ENCODE data around the gene SREK1.
"Not testable (repeated sequence)": the region's sequence is repeated elsewhere in the genome, so short reads cannot be mapped to it uniquely, and the experiment has no call there.

SREK1 gene

DNA sequence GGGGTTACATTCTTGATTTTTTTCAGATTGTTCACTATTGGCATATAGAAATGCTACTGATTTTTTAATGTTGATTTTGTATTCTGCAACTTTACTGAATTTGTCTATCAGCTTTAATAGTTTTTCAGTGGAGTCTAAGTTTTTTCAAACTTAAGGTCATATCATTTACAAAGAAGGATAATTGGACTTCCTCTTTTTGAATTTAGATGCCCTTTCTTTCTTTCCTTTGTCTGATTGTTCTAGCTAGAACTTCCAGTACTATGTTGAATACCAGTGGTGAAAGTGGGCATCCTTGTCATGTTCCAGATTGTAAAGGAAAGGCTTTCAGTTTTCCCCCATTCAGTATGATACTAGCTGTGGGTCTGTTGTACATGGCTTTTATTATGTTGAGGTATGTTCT is 49.3 kb downstream of the SREK1 start:
- Histone ChIP-seq H3K27me3 (replicated peaks; ENCODE audit: control insufficient read depth, insufficient read depth, low read length) (no peaks in the 10 kb centered on the region), H3K4me3 (ENCODE audit: low read length) (no peak overlapping the region), H3K9me3 (ENCODE audit: control insufficient read depth, low read length) (no peaks in the 10 kb centered on the region), H3K9ac (ENCODE audit: low read length) (no peak overlapping the region), H3K4me1 (ENCODE audit: control insufficient read depth, insufficient read depth, low read length) (no peaks in the 10 kb centered on the region), H3K36me3 (ENCODE audit: control insufficient read depth, insufficient read depth, low read length, severe bottlenecking) (no peaks in the 10 kb centered on the region)
- no peak for DNase-seq (ENCODE audit: low read depth)

DNA sequence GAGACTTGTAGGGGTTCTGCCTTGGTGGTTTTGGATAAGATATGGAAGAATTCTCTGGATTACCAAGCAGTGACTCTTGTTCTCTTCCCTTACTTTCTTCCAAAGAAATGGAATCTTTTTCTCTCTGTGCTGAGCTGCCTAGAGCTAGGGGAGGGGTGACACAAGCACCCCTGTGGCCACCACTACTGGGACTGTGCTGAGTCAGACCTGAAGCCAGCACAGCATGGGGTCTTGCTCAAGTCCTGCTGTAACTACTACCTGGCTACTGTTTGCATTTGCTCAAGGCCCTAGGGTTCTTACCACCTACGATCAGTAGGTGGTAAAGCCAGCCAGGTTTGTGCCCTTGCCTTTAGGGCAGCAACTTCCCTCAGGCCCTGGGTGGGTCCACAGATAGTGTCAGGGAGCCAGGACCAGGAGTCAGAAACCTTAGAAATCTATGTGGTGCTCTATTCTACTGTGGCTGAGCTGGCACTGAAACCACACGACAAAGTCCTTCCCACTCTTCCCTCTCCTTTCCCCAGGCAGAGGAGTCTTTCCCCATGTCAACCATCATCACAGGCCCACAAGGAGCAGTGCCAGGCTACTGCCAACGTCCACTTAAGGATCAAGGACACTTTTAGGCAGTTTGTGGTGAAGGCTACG is 53.8 kb downstream of the SREK1 start:
- DNase-seq (ENCODE audit: low read depth), result no peak
- H3K36me3 ChIP-seq (ENCODE audit: control insufficient read depth, insufficient read depth, low read length, severe bottlenecking), result no peaks in the 10 kb centered on the region
- H3K27me3 ChIP-seq (replicated peaks; ENCODE audit: control insufficient read depth, insufficient read depth, low read length), result no peaks in the 10 kb centered on the region
- H3K9me3 ChIP-seq (ENCODE audit: control insufficient read depth, low read length), result peaks cover 7% of the 10 kb centered on the region
- H3K4me3 ChIP-seq (ENCODE audit: low read length), result no peak overlapping the region
- no peaks in the 10 kb centered on the region for H3K4me1 ChIP-seq (ENCODE audit: control insufficient read depth, insufficient read depth, low read length)
- no peak overlapping the region for H3K9ac ChIP-seq (ENCODE audit: low read length)

DNA sequence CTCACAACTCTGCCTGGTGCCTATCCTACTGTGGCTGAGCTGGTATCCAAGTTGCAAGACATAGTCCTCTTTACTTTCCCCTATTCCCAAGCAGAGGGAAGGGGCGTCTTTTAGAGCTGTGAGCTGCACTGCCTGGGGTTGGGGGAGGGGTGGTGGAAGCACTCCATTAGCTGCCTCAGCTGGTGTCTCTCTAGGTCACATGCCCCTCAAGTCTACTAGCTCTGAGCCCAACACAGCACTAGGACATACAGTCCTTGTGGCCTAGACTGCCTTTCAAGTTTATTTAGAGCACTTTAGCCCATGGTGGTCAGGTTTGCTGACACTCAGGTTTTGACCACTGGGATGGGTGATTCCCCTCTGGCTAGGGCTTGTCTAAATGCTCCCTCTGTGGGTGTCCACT is 54.7 kb downstream of the SREK1 start:
- Histone ChIP-seq H3K4me1 (ENCODE audit: control insufficient read depth, insufficient read depth, low read length) (no peaks in the 10 kb centered on the region), H3K9me3 (ENCODE audit: control insufficient read depth, low read length) (peaks cover 7% of the 10 kb centered on the region), H3K4me3 (ENCODE audit: low read length) (no peak overlapping the region), H3K27me3 (replicated peaks; ENCODE audit: control insufficient read depth, insufficient read depth, low read length) (no peaks in the 10 kb centered on the region), H3K36me3 (ENCODE audit: control insufficient read depth, insufficient read depth, low read length, severe bottlenecking) (no peaks in the 10 kb centered on the region), H3K9ac (ENCODE audit: low read length) (no peak overlapping the region)
- DNase-seq (ENCODE audit: low read depth), result no peak

DNA sequence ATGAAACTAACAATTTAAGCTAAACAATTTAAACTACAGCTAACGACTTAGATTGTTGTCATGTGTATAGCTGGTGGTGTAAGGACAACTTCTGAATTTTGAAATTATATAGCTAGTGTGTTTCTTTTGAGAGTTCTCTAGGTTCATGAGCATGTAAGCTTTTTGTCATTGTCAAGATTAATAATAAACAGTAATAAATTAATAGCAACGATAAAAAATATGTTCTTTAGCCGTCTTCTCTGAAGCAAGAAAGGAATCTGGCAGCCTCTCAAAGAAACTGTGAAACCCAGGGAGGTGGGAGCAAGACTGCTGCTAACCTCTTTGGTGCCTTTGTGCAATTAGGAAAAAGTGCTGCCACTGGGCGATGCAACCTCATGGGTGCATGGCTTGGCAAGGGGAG is 59.4 kb downstream of the SREK1 start:
- Histone ChIP-seq H3K4me3 (ENCODE audit: low read length) (no peak overlapping the region), H3K9ac (ENCODE audit: low read length) (no peak overlapping the region), H3K4me1 (ENCODE audit: control insufficient read depth, insufficient read depth, low read length) (no peaks in the 10 kb centered on the region), H3K9me3 (ENCODE audit: control insufficient read depth, low read length) (peaks cover 7% of the 10 kb centered on the region), H3K36me3 (ENCODE audit: control insufficient read depth, insufficient read depth, low read length, severe bottlenecking) (no peaks in the 10 kb centered on the region), H3K27me3 (replicated peaks; ENCODE audit: control insufficient read depth, insufficient read depth, low read length) (no peaks in the 10 kb centered on the region)
- DNase-seq (ENCODE audit: low read depth), result no peak

DNA sequence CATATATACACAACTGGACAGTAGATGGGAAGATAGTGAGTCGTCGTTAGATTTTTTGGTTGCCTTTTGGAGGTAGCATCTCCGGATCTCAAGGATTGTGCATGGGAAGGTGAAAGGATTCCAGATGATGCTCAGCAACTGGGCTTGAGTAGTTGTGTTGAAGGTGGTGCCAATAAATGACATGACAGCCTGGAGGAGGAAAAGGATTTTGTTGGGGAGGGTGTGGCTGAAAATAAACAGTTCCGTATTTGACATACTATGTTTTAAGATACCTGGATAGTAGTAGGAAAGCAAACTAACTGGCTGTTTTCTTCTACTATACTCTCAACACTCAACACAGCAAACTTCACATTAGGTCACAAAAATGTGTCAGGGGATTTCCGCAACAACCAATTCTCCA is 62.4 kb downstream of the SREK1 start:
- Histone ChIP-seq H3K36me3 (ENCODE audit: control insufficient read depth, insufficient read depth, low read length, severe bottlenecking) (no peaks in the 10 kb centered on the region), H3K9ac (ENCODE audit: low read length) (no peak overlapping the region)

DNA sequence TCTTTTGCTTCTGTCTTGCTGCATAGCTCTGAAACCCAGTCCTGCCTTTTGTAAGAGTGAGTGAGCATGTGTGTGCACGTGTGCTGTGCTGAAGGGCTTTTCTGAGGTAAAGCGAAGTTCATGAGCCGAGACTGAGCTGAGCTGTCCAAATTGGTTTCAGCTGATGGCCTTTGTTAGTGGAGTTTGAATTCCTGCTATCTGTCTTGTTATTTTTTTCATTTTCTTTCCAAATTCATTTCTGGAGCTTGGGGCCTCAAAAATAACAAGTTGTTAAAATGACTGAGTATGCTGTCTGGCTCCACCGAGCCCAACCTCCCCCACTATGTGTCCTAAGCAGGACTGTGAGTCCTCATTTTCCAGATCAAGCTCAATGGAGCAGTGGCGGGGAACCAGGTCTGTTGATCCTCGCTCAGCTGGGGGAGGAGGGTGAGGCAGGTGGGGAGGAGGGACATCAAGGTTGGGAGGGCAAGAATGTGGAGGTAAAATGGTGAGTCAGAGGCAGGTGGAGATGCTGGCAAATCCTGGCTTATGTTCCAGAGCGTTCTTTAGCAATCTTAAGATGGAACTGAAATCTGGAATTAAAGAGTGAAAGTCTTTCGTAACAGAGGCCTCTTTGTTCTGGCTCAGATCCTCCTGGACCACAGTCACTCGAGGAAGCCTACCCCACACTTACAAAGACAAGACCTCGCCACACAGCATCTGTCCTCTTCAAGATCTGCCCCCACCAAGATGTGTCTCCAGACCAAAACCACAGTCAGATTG is 63.9 kb downstream of the SREK1 start:
- Histone ChIP-seq H3K9ac (ENCODE audit: low read length) (no peak overlapping the region), H3K27me3 (replicated peaks; ENCODE audit: control insufficient read depth, insufficient read depth, low read length) (no peaks in the 10 kb centered on the region), H3K4me3 (ENCODE audit: low read length) (no peak overlapping the region), H3K36me3 (ENCODE audit: control insufficient read depth, insufficient read depth, low read length, severe bottlenecking) (no peaks in the 10 kb centered on the region), H3K9me3 (ENCODE audit: control insufficient read depth, low read length) (peaks cover 4% of the 10 kb centered on the region), H3K4me1 (ENCODE audit: control insufficient read depth, insufficient read depth, low read length) (no peaks in the 10 kb centered on the region)
- peak; percentile 50 for DNase-seq (ENCODE audit: low read depth)

More for the DNA sequence above, 62.4 kb downstream of the SREK1 start:
- Histone ChIP-seq H3K9me3 (ENCODE audit: control insufficient read depth, low read length) (peaks cover under 1% of the 10 kb centered on the region), H3K4me3 (ENCODE audit: low read length) (no peak overlapping the region), H3K4me1 (ENCODE audit: control insufficient read depth, insufficient read depth, low read length) (no peaks in the 10 kb centered on the region), H3K27me3 (replicated peaks; ENCODE audit: control insufficient read depth, insufficient read depth, low read length) (no peaks in the 10 kb centered on the region)
- DNase-seq (ENCODE audit: low read depth), result no peak

DNA sequence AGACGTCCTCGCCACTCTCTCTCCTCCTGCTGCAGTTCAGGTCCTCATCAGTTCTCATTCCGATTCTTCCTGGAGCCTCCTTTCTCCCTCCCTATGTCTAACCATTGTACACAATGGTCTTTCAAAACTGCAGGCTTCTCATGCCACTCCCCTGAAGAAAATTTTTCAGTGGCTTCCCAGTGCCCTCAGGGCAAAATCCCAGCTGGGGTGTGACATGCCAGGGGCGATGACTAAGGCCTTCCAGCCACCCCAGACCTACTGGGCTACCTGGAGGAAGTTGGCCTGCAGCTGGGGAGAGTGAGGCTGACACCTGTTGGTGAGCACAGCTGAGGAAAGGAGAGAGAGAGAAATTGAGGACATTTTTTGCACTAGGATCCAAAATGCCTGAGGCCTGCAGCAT is 65.2 kb downstream of the SREK1 start:
- Histone ChIP-seq H3K4me3 (ENCODE audit: low read length) (no peak overlapping the region), H3K4me1 (ENCODE audit: control insufficient read depth, insufficient read depth, low read length) (no peaks in the 10 kb centered on the region), H3K36me3 (ENCODE audit: control insufficient read depth, insufficient read depth, low read length, severe bottlenecking) (no peaks in the 10 kb centered on the region), H3K9me3 (ENCODE audit: control insufficient read depth, low read length) (peaks cover 4% of the 10 kb centered on the region), H3K27me3 (replicated peaks; ENCODE audit: control insufficient read depth, insufficient read depth, low read length) (no peaks in the 10 kb centered on the region), H3K9ac (ENCODE audit: low read length) (no peak overlapping the region)
- peak; percentile 13 for DNase-seq (ENCODE audit: low read depth)

DNA sequence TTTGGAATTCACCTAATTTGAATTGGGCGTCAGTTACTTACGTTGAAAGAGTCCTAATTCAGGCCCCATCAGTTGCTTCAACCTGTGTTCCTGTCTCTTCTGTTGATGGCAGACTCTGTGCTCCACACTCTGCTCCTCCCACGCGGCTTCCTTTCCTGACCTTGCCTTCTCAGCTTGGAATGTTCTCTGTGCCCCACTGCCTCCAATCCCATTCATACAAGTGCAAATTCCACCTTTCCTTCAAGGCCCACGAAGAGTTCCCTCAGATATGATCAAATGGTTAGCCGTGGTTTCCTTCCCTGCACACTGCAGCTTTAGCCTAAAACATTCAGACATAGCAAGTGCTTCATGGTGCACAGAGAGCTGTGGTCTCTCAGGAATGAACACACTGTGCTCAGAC is 65.7 kb downstream of the SREK1 start:
- Histone ChIP-seq H3K9ac (ENCODE audit: low read length) (no peak overlapping the region), H3K4me3 (ENCODE audit: low read length) (no peak overlapping the region), H3K4me1 (ENCODE audit: control insufficient read depth, insufficient read depth, low read length) (no peaks in the 10 kb centered on the region), H3K9me3 (ENCODE audit: control insufficient read depth, low read length) (peaks cover 4% of the 10 kb centered on the region), H3K36me3 (ENCODE audit: control insufficient read depth, insufficient read depth, low read length, severe bottlenecking) (no peaks in the 10 kb centered on the region), H3K27me3 (replicated peaks; ENCODE audit: control insufficient read depth, insufficient read depth, low read length) (no peaks in the 10 kb centered on the region)
- DNase-seq (ENCODE audit: low read depth), result no peak

DNA sequence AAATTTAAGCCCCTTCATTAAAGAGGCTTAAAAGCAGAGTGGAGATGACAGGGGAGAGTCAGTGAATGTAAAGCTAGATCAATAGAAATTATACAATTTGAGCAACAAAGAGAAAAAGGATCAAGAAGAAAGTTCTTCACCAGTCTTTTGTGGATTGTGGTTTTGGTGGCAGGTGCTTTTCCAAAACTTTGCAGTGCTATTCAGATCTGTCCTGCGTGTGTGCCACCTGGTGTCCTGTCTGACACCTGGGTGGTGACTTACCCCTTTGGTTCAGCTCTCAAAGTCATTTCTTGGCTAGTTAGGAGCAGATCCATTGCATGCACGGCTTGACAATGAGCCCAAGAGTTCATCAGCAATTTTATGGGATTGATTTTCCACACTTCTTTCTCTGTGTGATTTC is 69.4 kb downstream of the SREK1 start:
- no peaks in the 10 kb centered on the region for H3K27me3 ChIP-seq (replicated peaks; ENCODE audit: control insufficient read depth, insufficient read depth, low read length)
- H3K36me3 ChIP-seq (ENCODE audit: control insufficient read depth, insufficient read depth, low read length, severe bottlenecking), result no peaks in the 10 kb centered on the region

DNA sequence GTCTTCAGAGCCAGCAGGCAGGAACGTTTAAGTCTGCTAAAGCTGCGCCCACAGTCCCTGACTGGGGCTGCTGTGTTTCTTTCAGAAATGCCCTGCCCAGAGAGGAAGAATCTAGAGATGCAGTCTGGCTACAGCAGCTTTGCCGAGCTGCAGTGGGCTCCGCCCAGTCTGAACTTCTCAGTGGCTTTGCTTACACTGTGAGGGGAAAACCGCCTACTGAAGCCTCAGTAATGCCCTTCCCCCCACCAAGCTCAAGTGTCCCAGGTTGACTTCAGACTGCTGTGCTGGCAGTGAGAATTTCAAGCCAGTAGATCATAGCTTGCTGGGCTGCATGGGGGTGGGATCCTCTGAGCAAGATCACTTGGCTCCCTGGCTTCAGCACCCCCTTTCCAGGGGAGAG is 78.4 kb downstream of the SREK1 start:
- Histone ChIP-seq H3K9me3 (ENCODE audit: control insufficient read depth, low read length) (no peaks in the 10 kb centered on the region), H3K27me3 (replicated peaks; ENCODE audit: control insufficient read depth, insufficient read depth, low read length) (no peaks in the 10 kb centered on the region), H3K4me1 (ENCODE audit: control insufficient read depth, insufficient read depth, low read length) (no peaks in the 10 kb centered on the region), H3K4me3 (ENCODE audit: low read length) (no peak overlapping the region), H3K9ac (ENCODE audit: low read length) (no peak overlapping the region), H3K36me3 (ENCODE audit: control insufficient read depth, insufficient read depth, low read length, severe bottlenecking) (no peaks in the 10 kb centered on the region)
- no peak for DNase-seq (ENCODE audit: low read depth)

More for the DNA sequence above, 69.4 kb downstream of the SREK1 start:
- Histone ChIP-seq H3K9me3 (ENCODE audit: control insufficient read depth, low read length) (peaks cover 4% of the 10 kb centered on the region), H3K9ac (ENCODE audit: low read length) (no peak overlapping the region), H3K4me3 (ENCODE audit: low read length) (no peak overlapping the region), H3K4me1 (ENCODE audit: control insufficient read depth, insufficient read depth, low read length) (no peaks in the 10 kb centered on the region)
- no peak for DNase-seq (ENCODE audit: low read depth)

DNA sequence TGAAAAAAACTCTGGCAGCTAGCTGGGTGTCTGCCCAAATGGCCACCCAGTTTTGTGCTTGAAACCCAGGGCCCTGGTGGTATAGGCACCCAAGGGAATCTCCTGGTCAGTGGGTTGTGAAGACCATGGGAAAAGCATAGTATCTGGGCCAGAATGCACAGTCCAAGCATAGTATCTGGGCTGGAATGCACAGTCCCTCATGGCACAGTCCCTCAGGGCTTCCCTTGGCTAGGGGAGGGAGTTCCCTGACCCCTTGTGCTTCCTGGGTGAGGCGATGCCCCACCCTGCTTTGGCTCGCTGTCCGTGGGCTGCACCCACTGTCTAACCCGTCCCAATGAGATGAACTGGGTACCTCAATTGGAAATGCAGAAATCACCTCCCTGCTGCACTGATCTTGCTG is 78.8 kb downstream of the SREK1 start:
- not testable (repeated sequence) for H3K9ac ChIP-seq (ENCODE audit: low read length); DNase-seq (ENCODE audit: low read depth); H3K36me3 ChIP-seq (ENCODE audit: control insufficient read depth, insufficient read depth, low read length, severe bottlenecking); H3K27me3 ChIP-seq (replicated peaks; ENCODE audit: control insufficient read depth, insufficient read depth, low read length); H3K4me1 ChIP-seq (ENCODE audit: control insufficient read depth, insufficient read depth, low read length); H3K4me3 ChIP-seq (ENCODE audit: low read length); H3K9me3 ChIP-seq (ENCODE audit: control insufficient read depth, low read length)
